Right renal cortex interstitium (tissue), 3 donors: ENCODE results near the gene EEF1AKMT2. TPM values are rescaled to one million over a fixed set of nuclear protein-coding genes. Genes with fewer than 3 reads are reported as not detected.

Experiments used
- DNase-seq, 3 donors: peaks; one replicate each; pipeline ENCODE4 v3.0.0-alpha.2; 2013; ENCODE audit warnings: low read depth in 3 of 3, low spot score in 2 of 3
- polyA plus RNA-seq, 3 donors: library from polyadenylated mRNA; unstranded; fragments of 120-200 nt; gene quantifications; one replicate each; pipeline ENCODE4 v1.2.1, GENCODE V29; 2013; ENCODE audit not compliant: insufficient read length in 3 of 3

Gene EEF1AKMT2
- polyA plus RNA-seq, 3 donors = 34.6 to 38.7 (median 38.6) TPM

DNA sequence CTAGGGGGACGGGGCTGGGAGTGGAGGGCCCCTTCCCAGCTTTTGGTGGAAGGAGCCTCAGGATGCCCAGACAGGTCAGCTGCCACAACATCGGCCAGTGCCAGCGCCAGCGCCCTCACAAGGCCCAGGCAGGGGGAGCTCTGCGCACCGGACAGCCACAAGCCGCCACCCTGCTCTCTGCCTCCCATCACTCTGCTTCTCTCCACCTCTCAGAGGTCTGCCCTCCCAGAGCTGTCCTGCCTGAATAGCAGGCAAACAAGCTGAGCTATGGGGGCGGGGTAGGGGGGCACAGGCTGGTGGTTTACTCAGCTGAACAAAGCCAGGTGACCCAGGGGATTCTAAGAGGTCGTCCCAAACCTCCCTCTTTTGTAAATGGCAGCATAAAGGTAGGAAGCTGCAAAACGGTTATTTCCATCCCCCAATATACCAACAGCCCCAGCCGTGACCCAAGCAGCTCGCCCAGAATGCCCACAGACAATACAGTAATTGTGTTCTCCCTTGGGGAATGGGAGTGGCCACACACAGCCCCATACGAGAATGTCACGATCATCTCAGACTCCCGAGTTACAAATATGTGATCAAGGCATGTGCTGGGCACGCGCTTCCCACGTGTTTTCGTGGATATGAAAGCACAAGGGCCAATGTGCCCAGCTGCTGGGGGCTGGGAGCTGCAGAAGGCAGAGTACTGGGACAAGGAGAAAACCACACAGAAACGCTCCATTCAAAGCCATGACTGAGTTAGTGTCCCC is 67.2 kb downstream of the EEF1AKMT2 start:
- DNase-seq = no peak

DNA sequence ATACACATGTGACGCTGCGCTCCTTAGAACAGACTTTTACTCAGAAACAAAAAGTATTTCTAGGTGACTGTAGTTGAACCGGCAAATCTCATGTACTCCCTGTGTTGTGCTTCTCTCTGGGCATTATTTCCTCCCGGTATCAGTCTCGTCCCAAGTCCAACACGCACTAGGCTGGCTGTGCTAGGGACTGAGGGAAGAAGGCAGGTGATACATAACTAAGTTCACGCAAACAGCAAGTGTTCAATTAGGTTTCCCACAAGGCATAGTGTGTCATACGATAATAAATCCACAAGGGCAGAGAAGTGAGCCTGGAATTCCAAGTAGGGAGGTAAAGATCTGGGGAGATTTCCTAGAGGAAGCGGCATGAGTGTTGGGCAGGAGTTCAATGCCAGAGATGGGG is 67.9 kb downstream of the EEF1AKMT2 start:
- no peak for DNase-seq

DNA sequence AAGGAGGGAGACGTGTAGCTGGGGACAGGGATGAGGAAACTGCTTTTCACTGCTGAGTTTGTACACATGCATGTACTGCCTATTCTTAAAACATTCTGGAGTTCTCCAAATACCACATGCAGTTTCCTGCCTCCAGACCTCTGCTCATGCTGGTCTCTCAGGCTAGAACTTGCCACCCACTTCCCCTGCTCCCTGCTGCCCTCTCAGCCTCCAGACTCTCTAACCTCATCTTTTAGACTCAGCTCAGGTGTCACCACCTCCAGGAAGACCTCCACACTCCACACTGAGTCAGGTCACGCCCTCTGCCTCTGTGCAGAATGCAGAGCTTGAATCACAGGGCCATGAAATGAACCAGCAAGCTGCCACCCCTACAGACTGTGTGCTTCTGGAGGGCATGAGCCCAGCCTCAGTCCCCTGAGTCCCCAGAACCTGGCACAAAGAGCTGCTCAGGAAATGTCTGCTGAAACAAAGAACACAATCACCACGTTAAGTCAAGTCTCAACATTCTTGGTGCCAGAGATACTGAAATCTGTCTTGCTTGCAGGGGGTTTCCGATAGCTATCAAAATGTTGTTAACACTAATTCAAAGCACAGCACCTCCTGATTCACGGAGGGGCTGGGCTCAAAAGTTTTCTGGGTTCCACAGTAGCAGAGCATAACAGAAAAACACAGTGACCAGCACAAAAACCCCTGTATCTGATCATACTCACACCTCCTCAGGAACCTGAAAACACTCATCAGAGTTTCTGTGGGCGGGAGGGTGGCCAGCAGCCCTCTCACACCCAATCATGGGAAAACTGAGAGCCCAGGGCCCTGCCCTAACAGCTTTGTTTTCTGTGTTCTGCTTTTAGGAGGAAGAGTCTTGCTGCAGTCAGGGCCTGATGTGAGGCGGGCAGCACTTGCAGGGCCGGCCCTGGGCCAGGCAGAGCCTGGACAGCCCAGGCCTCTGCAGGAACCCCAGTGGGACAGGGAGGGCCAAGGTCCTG is 68.6 kb downstream of the EEF1AKMT2 start:
- no peak for DNase-seq

DNA sequence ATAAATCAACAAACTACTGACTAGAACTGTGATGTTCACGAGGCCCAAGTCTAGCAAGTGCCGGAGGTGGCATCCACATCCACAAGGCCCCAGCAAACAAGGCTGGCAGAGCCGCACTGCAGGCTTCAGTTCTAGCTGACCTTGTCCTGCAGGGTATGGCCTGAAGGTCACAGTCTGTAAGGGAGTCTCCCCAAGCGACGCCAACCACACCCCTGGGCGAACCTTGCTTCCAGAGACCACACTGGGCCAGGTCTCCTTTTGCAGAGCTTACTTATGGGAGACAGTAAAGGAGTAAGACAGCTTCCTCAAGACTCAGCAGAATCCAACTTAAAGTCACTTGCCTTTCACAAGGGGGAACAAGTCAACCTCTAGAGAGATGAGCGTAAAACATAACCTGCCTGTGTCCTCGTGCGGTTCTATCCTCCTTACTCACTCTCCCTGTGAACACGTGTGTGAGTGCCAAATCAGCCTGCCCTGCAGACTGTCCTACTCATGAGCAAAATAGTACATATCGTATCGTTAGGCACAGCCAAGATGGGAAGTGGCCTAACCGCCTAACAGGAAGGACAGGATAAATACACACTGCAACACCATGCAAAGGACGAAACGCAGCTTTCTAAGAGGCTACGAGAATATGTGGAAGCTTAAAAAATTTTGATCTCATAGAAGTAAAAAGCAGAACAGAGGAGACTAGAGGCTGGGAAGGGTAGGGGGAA is 70.2 kb downstream of the EEF1AKMT2 start:
- DNase-seq = no peak

DNA sequence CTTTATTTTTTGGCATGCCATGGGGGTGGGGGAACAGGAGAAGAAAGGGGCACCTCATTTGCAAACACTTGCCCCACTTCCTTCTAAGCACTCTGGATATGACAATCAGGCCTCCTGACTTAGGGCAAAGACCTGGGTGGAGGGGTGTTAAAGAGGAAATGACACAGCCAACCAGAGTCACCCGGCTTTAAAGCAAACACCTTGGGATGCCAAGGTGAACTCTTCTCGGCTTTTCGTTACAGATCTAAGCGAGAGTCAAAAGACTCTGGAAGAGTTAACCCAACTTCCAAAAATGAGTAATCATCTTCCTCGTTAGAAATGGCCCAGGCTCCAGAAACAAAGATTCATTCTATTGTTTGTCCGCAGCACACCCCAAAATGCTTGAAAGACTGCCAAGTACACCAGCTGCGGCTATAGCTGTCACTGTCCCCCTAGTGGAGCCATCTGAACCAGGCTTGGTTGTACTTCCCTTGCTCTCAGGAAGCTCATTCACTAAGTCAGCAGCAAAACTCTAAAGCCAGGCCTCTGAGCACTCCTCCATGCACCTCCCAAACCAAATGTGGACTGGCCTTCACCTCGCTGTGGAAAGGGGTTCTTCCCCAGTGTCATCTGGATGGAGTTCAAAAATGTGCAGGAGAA is 72.4 kb downstream of the EEF1AKMT2 start:
- DNase-seq = no peak

DNA sequence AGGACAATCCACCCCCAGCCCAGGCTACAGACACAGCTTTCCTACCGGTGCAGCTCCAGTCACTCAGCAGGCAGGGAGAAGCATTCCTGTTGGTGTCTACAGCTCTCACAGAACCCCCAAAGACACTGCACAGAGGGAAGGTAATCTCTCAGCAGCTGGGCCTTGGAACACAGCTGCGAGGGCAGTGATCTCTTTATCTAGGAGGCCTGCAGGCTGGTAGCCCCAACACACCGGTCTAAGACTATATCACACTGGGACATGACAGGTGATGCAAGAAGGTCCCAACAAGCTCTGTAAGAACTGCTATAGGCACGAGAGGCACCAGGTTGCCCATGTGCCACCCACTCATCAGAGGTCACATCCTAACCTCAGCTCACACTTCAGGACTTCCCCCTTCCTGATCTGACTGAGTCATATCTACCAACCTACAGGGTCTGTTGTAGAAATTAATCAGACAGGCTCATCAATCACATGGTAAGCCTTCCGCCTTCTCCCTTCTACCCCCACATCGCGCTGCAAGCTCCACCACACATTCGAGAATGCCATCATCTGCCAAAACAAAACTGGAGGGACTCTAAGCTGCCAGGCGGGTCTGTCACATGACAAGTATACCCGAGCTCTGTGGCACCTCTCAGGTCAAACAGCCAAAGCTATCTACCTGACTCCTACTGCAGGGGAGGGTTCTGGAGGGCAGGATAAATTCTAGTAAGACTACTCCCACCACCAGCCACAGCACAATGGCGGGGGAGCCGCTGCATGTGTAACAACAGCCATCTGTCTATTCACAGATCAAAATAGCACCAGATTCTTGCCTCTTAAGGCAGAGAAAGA is 73.6 kb downstream of the EEF1AKMT2 start:
- no peak for DNase-seq

DNA sequence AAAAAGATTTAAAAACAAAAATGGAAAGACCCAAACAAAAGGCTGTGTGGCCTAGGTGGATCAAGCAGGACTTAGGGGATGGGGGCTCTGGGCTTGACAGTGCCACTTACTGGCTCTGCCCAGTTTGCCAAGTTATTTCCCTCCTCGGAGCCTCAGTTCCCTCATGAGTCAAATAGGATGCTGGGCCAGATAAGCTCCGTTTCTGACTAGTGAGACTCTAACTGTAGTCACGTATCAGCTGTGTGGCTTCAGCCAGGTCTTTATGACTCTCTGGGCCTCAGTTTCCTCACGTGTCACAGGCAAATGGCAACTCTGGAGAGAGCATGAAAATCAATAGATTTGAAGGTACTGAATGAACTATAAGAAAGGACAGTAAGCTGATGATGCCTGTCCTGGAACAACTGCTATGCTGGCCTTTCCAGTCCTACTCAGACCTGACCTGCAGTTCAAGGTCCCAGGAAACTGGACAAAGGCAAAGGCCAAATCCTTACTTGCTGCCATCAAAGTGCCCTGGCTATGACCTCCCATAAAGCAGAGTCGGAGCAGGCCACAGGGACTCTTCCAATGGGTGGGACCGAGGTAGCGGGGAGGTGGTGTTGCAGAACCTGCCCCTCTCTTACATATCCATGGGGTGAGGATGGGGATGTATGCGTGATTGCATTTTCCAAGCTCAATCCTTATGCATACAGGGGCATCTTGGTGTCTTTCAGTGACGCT is 74.5 kb downstream of the EEF1AKMT2 start:
- DNase-seq = no peak

DNA sequence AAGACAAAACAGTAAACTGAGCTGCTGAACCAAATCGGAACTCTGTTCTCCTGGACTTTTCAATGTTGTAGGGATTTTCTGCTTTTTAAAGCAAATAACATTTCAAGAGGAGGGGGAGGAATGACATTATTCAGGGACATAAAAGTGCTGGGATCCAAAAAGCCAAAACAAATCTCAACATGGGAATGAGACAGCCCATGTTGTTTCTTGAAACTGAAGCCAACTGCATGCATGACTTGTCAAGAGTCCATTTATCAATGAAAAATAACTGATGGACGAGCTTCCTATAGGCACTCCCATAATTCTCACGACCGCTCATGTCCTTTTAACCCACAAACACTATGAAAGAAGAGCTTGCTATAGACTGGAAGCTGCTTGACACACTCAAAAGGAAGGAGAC is 75.3 kb downstream of the EEF1AKMT2 start:
- no peak for DNase-seq

DNA sequence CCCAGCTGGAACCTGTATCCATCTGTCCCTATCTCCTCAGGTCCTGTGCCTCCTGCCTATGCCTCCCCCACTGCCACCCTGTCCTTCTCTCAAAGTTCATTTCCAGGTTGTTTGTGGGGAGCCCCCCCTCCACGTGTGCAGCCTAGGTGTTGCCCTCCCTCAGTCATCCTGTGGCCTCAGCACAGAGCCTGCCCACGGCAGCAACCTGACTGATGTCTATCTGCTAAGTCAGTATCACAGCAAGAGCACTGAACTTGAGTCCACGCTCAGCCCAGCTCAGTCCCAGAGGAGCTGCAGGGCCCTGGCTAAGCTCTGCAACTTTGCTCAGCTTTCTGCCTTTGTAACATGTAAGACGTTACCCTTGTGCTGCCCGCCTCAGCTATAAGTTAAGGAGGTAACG is 76.2 kb downstream of the EEF1AKMT2 start:
- no peak for DNase-seq

DNA sequence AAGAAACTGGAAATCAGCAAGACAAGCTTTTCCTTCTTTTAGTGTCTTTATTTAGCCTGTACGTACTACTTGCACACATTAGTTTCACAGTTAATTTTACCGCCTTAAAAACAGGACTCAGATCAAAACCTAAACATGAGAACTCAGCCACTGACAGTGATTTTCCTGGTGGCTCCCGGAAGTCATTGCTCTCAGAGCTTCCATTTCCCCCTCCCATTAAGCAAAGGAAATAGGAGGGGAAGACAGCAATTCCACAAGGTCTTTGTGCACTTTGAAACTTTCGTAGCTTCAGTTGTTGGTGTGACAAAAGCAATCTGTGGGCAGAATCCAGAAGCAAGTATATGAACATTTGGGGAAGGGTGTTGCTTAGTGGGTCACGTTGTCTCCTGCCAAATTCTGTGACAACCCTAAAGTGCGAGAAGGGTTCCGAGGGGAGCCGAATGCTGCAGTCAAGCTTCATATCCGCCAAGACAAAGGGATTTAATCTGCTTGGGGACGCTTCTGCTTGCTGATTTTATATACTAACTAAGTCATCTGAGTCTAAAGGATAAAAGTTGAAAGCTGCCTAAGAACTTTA is 77.9 kb downstream of the EEF1AKMT2 start:
- DNase-seq = no peak

DNA sequence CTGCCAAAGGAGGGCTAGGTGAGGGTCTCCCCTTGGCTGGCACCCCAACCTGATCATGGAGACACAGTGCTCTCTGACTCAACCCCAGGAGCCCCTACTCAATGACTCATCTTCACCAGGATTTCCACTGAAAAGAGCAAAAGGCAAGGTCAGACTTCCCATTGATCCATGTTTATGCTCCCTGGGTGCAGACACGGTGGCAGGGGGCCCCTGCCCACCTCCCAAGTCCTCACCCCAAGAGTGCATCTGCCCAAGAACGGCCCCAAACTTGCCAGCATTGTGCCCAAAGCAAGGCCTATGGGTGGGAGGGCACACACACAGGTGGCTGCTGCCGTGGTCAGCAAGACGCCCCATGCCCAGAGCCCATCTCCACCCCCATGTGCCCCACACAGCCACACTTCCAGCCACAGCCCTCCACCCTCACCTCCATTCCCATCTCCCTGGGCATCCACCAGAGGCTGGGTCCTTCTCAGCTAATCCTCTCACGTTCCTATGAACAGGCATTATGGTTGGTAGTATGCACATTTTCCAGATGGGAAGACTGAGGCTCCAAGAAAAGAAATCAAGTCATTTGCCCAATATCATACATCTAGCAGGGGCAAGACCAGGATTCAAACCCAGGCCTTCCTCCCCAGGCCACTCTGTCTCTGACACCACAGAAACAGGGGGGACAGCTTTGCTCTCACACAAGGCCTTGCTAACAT is 78.8 kb downstream of the EEF1AKMT2 start:
- DNase-seq = no peak

DNA sequence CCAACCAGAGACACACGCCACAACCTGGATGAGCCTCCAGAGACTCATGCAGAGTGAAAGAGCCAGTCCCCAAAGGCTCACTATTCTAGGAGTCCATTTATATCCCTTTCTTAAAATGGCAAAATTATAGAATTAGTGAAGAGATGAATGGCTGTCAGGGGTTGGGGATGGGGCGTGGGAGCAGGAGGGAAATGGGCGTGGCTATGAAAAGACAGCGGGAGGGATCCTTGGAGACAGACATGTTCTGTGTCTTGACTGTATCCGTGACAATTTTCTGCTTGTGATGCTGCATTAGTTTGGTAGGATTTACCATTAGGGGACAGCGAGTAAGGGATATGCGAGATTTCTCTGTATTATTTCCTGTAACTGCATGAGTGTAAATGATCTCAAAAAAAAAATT is 80.5 kb downstream of the EEF1AKMT2 start:
- DNase-seq = no peak

DNA sequence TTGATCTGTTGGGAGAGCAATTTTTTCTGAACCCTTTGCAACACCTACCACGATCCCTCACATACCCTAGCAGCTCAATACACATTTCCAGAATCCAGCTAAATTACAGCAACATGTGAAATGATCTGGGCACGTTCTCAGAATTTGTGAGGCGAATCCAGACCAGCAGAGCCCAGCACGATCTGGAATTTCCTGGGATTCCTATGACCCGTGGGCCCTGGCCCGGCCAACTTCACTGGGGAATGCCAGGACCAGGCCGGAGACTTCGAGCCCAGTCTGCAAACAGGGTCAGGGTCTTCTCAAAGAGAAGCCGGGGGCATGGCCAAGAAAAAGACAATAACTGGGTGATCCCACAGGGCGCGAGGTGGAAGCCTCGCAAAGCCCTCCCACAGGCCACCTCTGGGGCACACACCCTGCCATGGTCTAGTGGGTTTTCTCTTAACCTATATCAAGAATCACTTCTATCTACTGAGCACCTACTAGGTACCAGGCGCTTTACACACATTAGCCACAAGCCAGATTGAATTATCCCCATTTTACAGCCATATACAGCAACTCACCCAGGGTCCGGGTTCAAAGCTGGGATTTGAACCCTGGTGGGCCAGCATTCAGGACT is 81.3 kb downstream of the EEF1AKMT2 start:
- no peak for DNase-seq

DNA sequence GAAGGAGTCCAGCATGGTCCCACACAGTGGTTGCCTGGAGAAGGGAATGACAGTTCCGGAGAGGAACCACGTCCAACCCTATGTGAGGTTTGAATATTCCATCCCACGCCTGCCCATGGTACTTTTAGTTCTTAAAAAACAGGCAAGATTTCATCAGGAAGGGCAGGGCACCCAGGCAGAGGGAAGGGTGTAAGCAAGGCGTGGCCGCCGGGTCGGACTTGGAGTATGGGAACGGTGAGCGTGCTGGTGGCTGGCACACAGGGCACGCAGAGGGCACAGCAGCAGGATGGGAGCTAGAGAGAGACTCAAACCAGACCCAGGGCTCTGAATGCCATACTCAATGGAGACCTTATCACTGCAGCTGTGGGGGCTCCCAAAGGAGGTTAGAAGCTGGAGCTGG is 81.8 kb downstream of the EEF1AKMT2 start:
- no peak for DNase-seq

DNA sequence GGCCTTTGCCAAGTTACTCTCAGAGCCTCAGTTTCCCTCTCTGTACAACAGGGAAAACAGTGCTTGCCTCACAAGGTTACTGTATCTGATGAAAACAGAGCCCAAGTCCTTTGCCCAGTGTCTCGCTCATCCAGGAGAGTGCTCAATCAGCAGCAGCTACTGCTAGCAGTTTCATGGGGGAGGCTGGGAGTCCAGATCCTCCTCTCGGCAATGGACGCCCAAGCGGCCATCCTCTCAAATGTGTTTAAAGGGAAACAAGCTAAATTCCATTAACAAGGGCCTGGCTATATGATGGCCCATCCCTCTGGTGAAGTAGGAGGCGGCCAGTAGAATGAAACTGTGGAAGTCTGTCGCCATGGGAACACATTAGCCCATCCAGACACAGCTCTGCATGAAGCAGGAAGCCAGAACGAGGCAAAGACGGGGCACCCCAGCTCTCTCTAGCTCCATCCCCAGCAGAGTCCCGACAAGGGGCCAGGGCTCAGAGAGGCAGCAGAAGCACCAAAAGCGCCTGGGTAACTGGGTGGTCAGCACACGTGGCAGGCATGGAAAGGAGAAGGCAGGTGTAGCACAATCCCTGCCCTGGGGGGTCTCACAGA is 82.7 kb downstream of the EEF1AKMT2 start:
- no peak for DNase-seq

DNA sequence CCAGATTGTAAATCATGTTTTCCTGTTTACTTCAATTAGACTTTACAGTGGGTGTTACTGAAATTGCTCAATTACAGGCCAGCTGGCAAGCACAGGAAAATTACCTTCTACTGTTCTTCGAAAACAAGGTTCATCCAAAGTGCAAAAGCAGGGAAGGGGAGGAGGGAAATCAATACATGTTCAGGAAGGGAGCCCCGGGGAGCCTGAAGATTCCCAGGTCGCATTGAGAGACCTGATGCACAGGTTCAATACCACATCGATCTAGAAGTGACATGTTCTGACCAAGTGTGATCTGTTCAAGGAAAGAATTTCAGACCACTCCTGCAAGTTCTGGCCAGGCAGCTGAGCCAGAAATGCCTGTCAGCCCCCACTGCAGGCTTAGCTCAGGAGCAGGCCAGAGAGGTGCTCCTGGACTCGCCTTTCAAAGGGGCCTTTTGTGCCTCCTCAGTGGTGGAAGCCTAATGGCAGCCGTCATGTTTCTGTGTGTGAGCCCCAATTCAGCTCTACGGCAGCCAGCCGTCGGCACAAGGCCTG is 83.4 kb downstream of the EEF1AKMT2 start:
- DNase-seq = no peak
